GM12878 (cell line): ENCODE data around the gene EP400. TPM values are rescaled to one million over a fixed set of nuclear protein-coding genes. Genes with fewer than 3 reads are reported as not detected.

ENCODE experiments used
- IKZF1 ChIP-seq: fragments of 450-650 bp; conservative IDR thresholded peaks from 2 replicates; pipeline ENCODE4 v1.6.1; 2017; ENCODE audit warnings: antibody characterized with exemption, mild to moderate bottlenecking
- polyA plus RNA-seq, 11 experiments: library from polyadenylated mRNA; depleted of rRNA in 4 of 11; unstranded in 6 of 11; stranded (reverse) in 5 of 11; fragments of >200 nt; fragmentation: Nextera tagmentation in 4 of 11; fragmentation: Illumina TruSeq in 1 of 11; extraction: Ambion mirVana in 4 of 11; extraction: Trizol in 1 of 11; gene quantifications; 1 replicate in 1 of 11; 2 replicates in 10 of 11; pipeline versions ENCODE4 v1.2.1 to v1.2.3, GENCODE V29; 2011 to 2016; ENCODE audit warnings: inconsistent platforms in 2 of 11, missing spikeins in 2 of 11, low read depth in 1 of 11
- total RNA-seq, 4 experiments: library from RNA; depleted of rRNA in 3 of 4; stranded (reverse); fragments of >200 nt in 3 of 4; fragmentation: Illumina TruSeq in 1 of 4; extraction: Trizol in 1 of 4; gene quantifications; 2 replicates each; pipeline versions ENCODE4 v1.2.1 to v1.2.3, GENCODE V29; 2013 to 2021
- TF ChIP-seq, protein P1 (sequence below): IDR thresholded peaks from 2 replicates; pipeline ENCODE4 v1.6.1; 2012; ENCODE audit warnings: mild to moderate bottlenecking, low read depth, low read length
- TF ChIP-seq, protein P2 (sequence below): fragments of 450-650 bp; conservative IDR thresholded peaks from 2 replicates; pipeline ENCODE4 v1.6.1; 2017; ENCODE audit warnings: mild to moderate bottlenecking, moderate library complexity
- TF ChIP-seq, protein P3 (sequence below): fragments of 450-650 bp; formaldehyde crosslinking; IDR thresholded peaks from 2 replicates; pipeline ENCODE4 v1.4.0; 2022; ENCODE audit warnings: mild to moderate bottlenecking, moderate library complexity

EP400 gene
- total and polyA plus RNA-seq, 10 of the 15 experiments (the other 5 are each of a cell fraction or from before 2014, with no cell fraction given) = 3.8 to 44.2 (median 8.4) TPM

DNA sequence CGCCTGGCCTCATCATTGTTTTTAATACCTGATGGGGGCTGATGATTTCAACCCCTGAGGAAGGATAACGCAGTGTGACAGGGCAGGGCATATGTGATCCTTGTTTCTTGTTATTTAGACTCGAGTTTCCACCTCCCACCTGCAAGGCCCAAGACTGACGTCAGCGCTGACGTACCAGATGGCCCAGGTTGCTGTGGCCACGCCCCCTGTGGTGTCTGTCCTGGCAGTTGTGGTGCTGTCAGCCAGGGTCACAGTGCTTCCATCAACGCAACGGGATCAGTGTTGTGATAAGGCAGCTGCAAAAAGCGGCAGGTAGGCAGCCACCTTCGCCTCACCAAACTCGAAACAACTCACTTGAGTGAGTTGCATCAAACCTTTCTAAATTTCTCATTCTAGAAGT, 176.0 kb downstream of the EP400 start (continued):
- TF ChIP-seq, protein P1, sequence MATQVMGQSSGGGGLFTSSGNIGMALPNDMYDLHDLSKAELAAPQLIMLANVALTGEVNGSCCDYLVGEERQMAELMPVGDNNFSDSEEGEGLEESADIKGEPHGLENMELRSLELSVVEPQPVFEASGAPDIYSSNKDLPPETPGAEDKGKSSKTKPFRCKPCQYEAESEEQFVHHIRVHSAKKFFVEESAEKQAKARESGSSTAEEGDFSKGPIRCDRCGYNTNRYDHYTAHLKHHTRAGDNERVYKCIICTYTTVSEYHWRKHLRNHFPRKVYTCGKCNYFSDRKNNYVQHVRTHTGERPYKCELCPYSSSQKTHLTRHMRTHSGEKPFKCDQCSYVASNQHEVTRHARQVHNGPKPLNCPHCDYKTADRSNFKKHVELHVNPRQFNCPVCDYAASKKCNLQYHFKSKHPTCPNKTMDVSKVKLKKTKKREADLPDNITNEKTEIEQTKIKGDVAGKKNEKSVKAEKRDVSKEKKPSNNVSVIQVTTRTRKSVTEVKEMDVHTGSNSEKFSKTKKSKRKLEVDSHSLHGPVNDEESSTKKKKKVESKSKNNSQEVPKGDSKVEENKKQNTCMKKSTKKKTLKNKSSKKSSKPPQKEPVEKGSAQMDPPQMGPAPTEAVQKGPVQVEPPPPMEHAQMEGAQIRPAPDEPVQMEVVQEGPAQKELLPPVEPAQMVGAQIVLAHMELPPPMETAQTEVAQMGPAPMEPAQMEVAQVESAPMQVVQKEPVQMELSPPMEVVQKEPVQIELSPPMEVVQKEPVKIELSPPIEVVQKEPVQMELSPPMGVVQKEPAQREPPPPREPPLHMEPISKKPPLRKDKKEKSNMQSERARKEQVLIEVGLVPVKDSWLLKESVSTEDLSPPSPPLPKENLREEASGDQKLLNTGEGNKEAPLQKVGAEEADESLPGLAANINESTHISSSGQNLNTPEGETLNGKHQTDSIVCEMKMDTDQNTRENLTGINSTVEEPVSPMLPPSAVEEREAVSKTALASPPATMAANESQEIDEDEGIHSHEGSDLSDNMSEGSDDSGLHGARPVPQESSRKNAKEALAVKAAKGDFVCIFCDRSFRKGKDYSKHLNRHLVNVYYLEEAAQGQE = no peak
- TF ChIP-seq, protein P2, sequence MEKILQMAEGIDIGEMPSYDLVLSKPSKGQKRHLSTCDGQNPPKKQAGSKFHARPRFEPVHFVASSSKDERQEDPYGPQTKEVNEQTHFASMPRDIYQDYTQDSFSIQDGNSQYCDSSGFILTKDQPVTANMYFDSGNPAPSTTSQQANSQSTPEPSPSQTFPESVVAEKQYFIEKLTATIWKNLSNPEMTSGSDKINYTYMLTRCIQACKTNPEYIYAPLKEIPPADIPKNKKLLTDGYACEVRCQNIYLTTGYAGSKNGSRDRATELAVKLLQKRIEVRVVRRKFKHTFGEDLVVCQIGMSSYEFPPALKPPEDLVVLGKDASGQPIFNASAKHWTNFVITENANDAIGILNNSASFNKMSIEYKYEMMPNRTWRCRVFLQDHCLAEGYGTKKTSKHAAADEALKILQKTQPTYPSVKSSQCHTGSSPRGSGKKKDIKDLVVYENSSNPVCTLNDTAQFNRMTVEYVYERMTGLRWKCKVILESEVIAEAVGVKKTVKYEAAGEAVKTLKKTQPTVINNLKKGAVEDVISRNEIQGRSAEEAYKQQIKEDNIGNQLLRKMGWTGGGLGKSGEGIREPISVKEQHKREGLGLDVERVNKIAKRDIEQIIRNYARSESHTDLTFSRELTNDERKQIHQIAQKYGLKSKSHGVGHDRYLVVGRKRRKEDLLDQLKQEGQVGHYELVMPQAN = no peak
- TF ChIP-seq, protein P3, sequence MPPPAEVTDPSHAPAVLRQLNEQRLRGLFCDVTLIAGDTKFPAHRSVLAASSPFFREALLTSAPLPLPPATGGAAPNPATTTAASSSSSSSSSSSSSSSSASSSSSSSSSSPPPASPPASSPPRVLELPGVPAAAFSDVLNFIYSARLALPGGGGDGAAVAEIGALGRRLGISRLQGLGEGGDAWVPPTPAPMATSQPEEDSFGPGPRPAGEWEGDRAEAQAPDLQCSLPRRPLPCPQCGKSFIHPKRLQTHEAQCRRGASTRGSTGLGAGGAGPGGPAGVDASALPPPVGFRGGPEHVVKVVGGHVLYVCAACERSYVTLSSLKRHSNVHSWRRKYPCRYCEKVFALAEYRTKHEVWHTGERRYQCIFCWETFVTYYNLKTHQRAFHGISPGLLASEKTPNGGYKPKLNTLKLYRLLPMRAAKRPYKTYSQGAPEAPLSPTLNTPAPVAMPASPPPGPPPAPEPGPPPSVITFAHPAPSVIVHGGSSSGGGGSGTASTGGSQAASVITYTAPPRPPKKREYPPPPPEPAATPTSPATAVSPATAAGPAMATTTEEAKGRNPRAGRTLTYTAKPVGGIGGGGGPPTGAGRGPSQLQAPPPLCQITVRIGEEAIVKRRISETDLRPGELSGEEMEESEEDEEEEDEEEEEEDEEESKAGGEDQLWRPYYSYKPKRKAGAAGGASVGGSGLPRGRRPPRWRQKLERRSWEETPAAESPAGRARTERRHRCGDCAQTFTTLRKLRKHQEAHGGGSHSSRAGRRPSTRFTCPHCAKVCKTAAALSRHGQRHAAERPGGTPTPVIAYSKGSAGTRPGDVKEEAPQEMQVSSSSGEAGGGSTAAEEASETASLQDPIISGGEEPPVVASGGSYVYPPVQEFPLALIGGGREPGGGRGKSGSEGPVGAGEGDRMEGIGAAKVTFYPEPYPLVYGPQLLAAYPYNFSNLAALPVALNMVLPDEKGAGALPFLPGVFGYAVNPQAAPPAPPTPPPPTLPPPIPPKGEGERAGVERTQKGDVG (CRISPR knock-in tag) = no peak
- TF ChIP-seq IKZF1 = no peak
